Measurements from ENCODE around the gene TCF7L2.

Gene TCF7L2

GRCh38 chr10:113018034-113018433 lies 68.0 kb downstream of the TCF7L2 start:
- Histone ChIP-seq H3K4me2 (no peak overlapping the region), H3K9me3 (no peaks in the 10 kb centered on the region), H3K27me3 (no peaks in the 10 kb centered on the region), H3K4me1 (peaks cover 69% of the 10 kb centered on the region), H4K20me1 (peaks cover 100% of the 10 kb centered on the region), H3K4me3 (no peak overlapping the region), H3K27ac (no peak overlapping the region), H3K9ac (no peak overlapping the region), H3K36me3 (peaks cover 9% of the 10 kb centered on the region; the same call in 1 of the 2 replicates)
- no peak for TF ChIP-seq Cebpa-rat (IDR thresholded peaks at IDR 0.05)

- Histone ChIP-seq H3K27ac (no peak overlapping the region), H3K4me1 (peaks cover 67% of the 10 kb centered on the region), H3K9me3 (no peaks in the 10 kb centered on the region), H3K4me3 (no peak overlapping the region), H3K36me3 (peaks cover 10% of the 10 kb centered on the region; the same call in 1 of the 2 replicates), H3K27me3 (no peaks in the 10 kb centered on the region), H3K4me2 (peak overlapping the region; percentile 19; the same call in 1 of the 2 replicates), H3K9ac (no peak overlapping the region), H4K20me1 (peaks cover 94% of the 10 kb centered on the region)
- no peak for TF ChIP-seq Cebpa-rat (IDR thresholded peaks at IDR 0.05)
Observed at GRCh38 chr10:113019096-113019495, 69.0 kb downstream of the TCF7L2 start.

DNA sequence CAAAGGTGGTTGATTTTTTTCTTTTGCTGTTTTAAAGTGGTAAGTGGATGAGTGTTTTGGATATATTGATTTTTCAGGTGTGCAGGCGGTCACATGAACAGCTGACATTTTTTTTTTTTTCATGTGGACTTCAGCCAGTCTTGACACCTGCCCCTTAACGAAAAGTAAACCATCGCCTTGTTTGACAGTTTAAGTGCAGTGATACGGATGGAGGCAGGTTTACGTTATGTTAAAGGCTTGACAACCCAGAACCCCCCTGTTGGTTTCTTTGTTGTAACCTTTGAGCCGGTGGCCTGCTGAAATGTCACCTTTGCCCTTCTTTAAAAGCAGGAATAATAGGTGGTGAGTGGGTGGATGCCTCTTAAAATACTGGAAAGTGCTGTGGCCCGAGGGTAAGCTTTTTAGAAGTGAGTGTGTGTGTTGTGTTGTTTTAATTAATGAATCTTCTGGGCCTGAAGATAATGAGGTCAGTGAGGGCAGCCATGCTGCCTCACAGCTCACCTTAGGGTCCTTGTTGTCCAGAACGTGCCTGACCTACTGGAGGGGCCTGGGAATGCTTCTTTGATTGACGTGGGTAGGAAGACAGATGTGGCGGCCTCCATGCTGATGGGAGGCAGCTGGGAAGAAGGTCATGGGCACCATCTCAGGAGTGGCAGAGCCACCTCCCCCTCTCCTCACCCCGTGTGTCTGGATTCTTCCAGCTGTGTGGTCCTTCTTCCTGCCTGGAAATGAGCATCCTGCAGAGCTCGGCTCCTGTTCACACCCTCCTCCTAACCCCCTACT lies 69.8 kb downstream of the TCF7L2 start:
- Histone ChIP-seq H3K27me3 (no peaks in the 10 kb centered on the region), H3K4me3 (no peak overlapping the region), H3K9me3 (no peaks in the 10 kb centered on the region), H3K4me1 (peaks cover 62% of the 10 kb centered on the region), H3K36me3 (peaks cover 10% of the 10 kb centered on the region; the same call in 1 of the 2 replicates), H3K27ac (no peak overlapping the region), H3K4me2 (peak overlapping the region; percentile 35), H4K20me1 (peaks cover 86% of the 10 kb centered on the region), H3K9ac (no peak overlapping the region)
- TF ChIP-seq Cebpa-rat (IDR thresholded peaks at IDR 0.05): no peak

GRCh38 chr10:113020475-113020753 lies 70.4 kb downstream of the TCF7L2 start:
- Histone ChIP-seq H3K4me2 (peak overlapping the region; percentile 35), H4K20me1 (peaks cover 80% of the 10 kb centered on the region), H3K36me3 (peaks cover 10% of the 10 kb centered on the region; the same call in 1 of the 2 replicates), H3K27ac (no peak overlapping the region), H3K9ac (no peak overlapping the region), H3K4me3 (no peak overlapping the region), H3K27me3 (no peaks in the 10 kb centered on the region), H3K9me3 (no peaks in the 10 kb centered on the region), H3K4me1 (peaks cover 62% of the 10 kb centered on the region)
- no peak for TF ChIP-seq Cebpa-rat (IDR thresholded peaks at IDR 0.05)

- Histone ChIP-seq H4K20me1 (peaks cover 76% of the 10 kb centered on the region), H3K4me1 (peaks cover 62% of the 10 kb centered on the region), H3K27ac (no peak overlapping the region), H3K4me2 (peak overlapping the region; percentile 35), H3K4me3 (no peak overlapping the region), H3K36me3 (peaks cover 10% of the 10 kb centered on the region; the same call in 1 of the 2 replicates), H3K27me3 (no peaks in the 10 kb centered on the region), H3K9me3 (no peaks in the 10 kb centered on the region), H3K9ac (no peak overlapping the region)
- TF ChIP-seq Cebpa-rat (IDR thresholded peaks at IDR 0.05): peak; percentile 54; the same call in 1 of the 2 replicates
Observed at GRCh38 chr10:113020838-113021237, 70.8 kb downstream of the TCF7L2 start.

- Histone ChIP-seq H3K9ac (no peak overlapping the region), H4K20me1 (peaks cover 72% of the 10 kb centered on the region), H3K4me1 (peaks cover 62% of the 10 kb centered on the region), H3K27me3 (no peaks in the 10 kb centered on the region), H3K27ac (no peak overlapping the region), H3K36me3 (peaks cover 10% of the 10 kb centered on the region; the same call in 1 of the 2 replicates), H3K4me2 (peak overlapping the region; percentile 35), H3K4me3 (no peak overlapping the region), H3K9me3 (no peaks in the 10 kb centered on the region)
- TF ChIP-seq Cebpa-rat (IDR thresholded peaks at IDR 0.05): no peak
Observed at GRCh38 chr10:113021268-113022040, 71.4 kb downstream of the TCF7L2 start.

DNA sequence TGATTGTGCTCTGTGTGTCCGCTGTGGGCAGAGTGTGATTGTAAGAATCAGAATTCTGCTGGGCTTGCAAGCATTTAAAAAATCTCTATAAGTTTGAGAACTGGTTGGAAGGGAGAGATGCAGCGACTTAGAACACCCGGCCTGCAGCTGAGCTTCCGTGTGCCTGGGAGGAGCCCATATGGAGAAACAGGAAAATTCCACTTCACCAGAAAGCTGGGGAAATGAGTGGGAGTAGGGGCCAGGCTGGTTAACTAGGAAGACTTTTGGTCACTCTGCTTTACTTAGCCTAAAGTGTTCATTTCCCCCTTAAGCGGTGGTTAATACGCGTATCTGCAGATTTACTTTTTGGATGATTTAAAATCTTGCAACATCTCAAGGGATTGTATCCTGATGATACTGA lies 72.2 kb downstream of the TCF7L2 start:
- no peak overlapping the region for H3K4me2 ChIP-seq
- H3K36me3 ChIP-seq: peaks cover 7% of the 10 kb centered on the region; the same call in 1 of the 2 replicates
- no peak for TF ChIP-seq Cebpa-rat (IDR thresholded peaks at IDR 0.05)
- peaks cover 67% of the 10 kb centered on the region for H4K20me1 ChIP-seq
- no peak overlapping the region for H3K9ac ChIP-seq
- no peak overlapping the region for H3K4me3 ChIP-seq
- H3K4me1 ChIP-seq: peaks cover 64% of the 10 kb centered on the region
- no peaks in the 10 kb centered on the region for H3K9me3 ChIP-seq
- no peaks in the 10 kb centered on the region for H3K27me3 ChIP-seq
- H3K27ac ChIP-seq: no peak overlapping the region

- Histone ChIP-seq H3K4me1 (peaks cover 70% of the 10 kb centered on the region), H3K27ac (no peak overlapping the region), H3K4me2 (no peak overlapping the region), H3K36me3 (peaks cover 5% of the 10 kb centered on the region; the same call in 1 of the 2 replicates), H3K4me3 (no peak overlapping the region), H3K9me3 (no peaks in the 10 kb centered on the region), H3K27me3 (no peaks in the 10 kb centered on the region), H4K20me1 (peaks cover 59% of the 10 kb centered on the region), H3K9ac (no peak overlapping the region)
- no peak for TF ChIP-seq Cebpa-rat (IDR thresholded peaks at IDR 0.05)
Observed at GRCh38 chr10:113023017-113023416, 73.0 kb downstream of the TCF7L2 start.

DNA sequence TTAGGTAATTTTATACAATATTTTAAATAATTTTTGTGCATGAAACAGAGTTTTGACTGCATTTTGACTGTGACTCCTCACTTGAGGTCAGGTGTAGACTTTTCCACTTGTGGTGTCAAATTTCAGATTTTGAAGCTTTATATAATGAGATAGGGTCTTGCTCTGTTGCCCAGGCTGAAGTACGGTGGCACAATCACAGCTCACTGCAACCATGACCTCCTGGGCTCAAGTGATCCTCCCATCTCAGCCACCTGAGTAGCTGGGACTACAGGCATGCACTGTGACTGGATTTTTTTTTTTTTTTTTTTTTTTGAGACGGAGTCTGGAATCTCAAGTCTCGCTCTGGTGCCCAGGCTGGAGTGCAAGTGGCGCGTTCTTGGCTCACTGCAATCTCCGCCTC lies 74.9 kb downstream of the TCF7L2 start:
- H3K4me2 ChIP-seq: no peak overlapping the region
- no peak for TF ChIP-seq Cebpa-rat (IDR thresholded peaks at IDR 0.05)
- H3K4me3 ChIP-seq: no peak overlapping the region
- H3K27me3 ChIP-seq: no peaks in the 10 kb centered on the region
- H4K20me1 ChIP-seq: peaks cover 40% of the 10 kb centered on the region
- peaks cover 76% of the 10 kb centered on the region for H3K4me1 ChIP-seq
- H3K9me3 ChIP-seq: no peaks in the 10 kb centered on the region
- no peak overlapping the region for H3K9ac ChIP-seq
- peaks cover 11% of the 10 kb centered on the region; the same call in 1 of the 2 replicates for H3K36me3 ChIP-seq
- no peak overlapping the region for H3K27ac ChIP-seq

DNA sequence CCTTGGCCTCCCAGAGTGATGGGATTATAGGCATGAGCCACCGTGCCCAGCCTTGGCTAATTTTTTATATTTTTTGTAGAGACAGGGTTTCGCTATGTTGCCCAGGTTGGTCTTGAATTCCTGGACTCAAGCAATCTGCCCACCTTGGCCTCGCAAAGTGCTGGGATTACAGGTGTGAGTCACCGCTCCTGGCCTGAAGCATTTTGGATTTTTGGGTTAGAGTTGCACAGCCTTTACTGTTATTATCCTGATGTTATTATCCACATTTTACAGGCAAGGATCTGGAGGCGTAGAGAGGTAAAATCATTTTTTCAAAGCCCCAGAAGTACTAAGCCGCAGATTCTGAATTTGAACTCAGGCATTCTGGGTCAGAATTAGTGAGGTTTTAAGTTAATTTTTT lies 75.4 kb downstream of the TCF7L2 start:
- peaks cover 70% of the 10 kb centered on the region for H3K4me1 ChIP-seq
- H3K4me3 ChIP-seq: no peak overlapping the region
- H3K4me2 ChIP-seq: peak overlapping the region; percentile 90; the same call in 1 of the 2 replicates
- TF ChIP-seq Cebpa-rat (IDR thresholded peaks at IDR 0.05): no peak
- no peak overlapping the region for H3K9ac ChIP-seq
- H3K9me3 ChIP-seq: no peaks in the 10 kb centered on the region
- peaks cover 35% of the 10 kb centered on the region for H4K20me1 ChIP-seq
- H3K27me3 ChIP-seq: no peaks in the 10 kb centered on the region
- peak overlapping the region; percentile 86; the same call in 1 of the 2 replicates for H3K27ac ChIP-seq
- peaks cover 16% of the 10 kb centered on the region; the same call in 1 of the 2 replicates for H3K36me3 ChIP-seq

Data from BLaER1 (cell line).